Liver (tissue), 9 donors: ENCODE data around the gene NPTX2. TPM values are rescaled to one million over a fixed set of nuclear protein-coding genes. Genes with fewer than 3 reads are reported as not detected.

ENCODE experiments used
- DNase-seq: peaks from one replicate; pipeline ENCODE4 v3.0.0-alpha.2; 2017; ENCODE audit warnings: low spot score
- H3K27ac ChIP-seq, 2 donors: one replicate each; pipeline ENCODE4 v1.7.0; 2013; ENCODE audit warnings: inconsistent platforms in 2 of 2, low read length in 2 of 2, control low read depth in 1 of 2, low read depth in 1 of 2, mild to moderate bottlenecking in 1 of 2
- H3K27me3 ChIP-seq, 4 donors: one replicate each; pipeline versions ENCODE4 v1.6.1 to v1.7.0; 2013; ENCODE audit warnings: low read length in 3 of 4, inconsistent platforms in 1 of 4, mild to moderate bottlenecking in 1 of 4, moderate library complexity in 1 of 4; ENCODE audit not compliant: control insufficient read depth in 4 of 4, insufficient read depth in 4 of 4
- H3K36me3 ChIP-seq, 4 donors: one replicate each; pipeline versions ENCODE4 v1.6.1 to v1.7.0; 2013; ENCODE audit warnings: low read length in 3 of 4, mild to moderate bottlenecking in 3 of 4, low read depth in 1 of 4, moderate library complexity in 1 of 4; ENCODE audit not compliant: control insufficient read depth in 4 of 4, insufficient read depth in 3 of 4
- H3K4me1 ChIP-seq, 4 donors: one replicate each; pipeline versions ENCODE4 v1.6.1 to v1.7.0; 2013; ENCODE audit warnings: low read length in 3 of 4, mild to moderate bottlenecking in 3 of 4, moderate library complexity in 1 of 4; ENCODE audit not compliant: control insufficient read depth in 4 of 4, insufficient read depth in 4 of 4
- H3K4me3 ChIP-seq, 3 donors: one replicate each; pipeline versions ENCODE4 v1.6.1 to v1.7.0; 2013; ENCODE audit warnings: low read length in 3 of 3, control low read depth in 1 of 3, low read depth in 1 of 3, mild to moderate bottlenecking in 1 of 3
- H3K9ac ChIP-seq, 2 donors: one replicate each; pipeline ENCODE4 v1.7.0; 2013; ENCODE audit warnings: low read length in 2 of 2, mild to moderate bottlenecking in 2 of 2, moderate library complexity in 2 of 2, control low read depth in 1 of 2, low read depth in 1 of 2
- H3K9me3 ChIP-seq, 4 donors: one replicate each; pipeline versions ENCODE4 v1.6.1 to v1.7.0; 2013; ENCODE audit warnings: low read length in 3 of 4; ENCODE audit not compliant: control insufficient read depth in 4 of 4
- ATF3 ChIP-seq: IDR thresholded peaks from 2 replicates; pipeline ENCODE4 v1.6.1; 2016; ENCODE audit warnings: antibody characterized with exemption
- EGR1 ChIP-seq, 2 donors: IDR thresholded peaks; 2 replicates each; pipeline ENCODE4 v1.6.1; 2016 to 2018; ENCODE audit warnings: antibody characterized with exemption in 2 of 2, low read depth in 2 of 2
- FOXA1 ChIP-seq: IDR thresholded peaks from 2 replicates; pipeline ENCODE4 v1.6.1; 2016; ENCODE audit warnings: antibody characterized with exemption
- FOXA2 ChIP-seq: IDR thresholded peaks from 2 replicates; pipeline ENCODE4 v1.6.1; 2016; ENCODE audit warnings: antibody characterized with exemption
- GABPA ChIP-seq, 2 donors: IDR thresholded peaks in 1 of 2; conservative IDR thresholded peaks in 1 of 2; 2 replicates each; pipeline ENCODE4 v1.6.1; 2016; ENCODE audit warnings: antibody characterized with exemption in 2 of 2, mild to moderate bottlenecking in 1 of 2, moderate library complexity in 1 of 2
- HNF4A ChIP-seq, 2 donors: conservative IDR thresholded peaks; 2 replicates each; pipeline ENCODE4 v1.6.1; 2016; ENCODE audit warnings: antibody characterized with exemption in 2 of 2, mild to moderate bottlenecking in 2 of 2
- JUND ChIP-seq, 2 donors: IDR thresholded peaks; 2 replicates each; pipeline ENCODE4 v1.6.1; 2016; ENCODE audit warnings: antibody characterized with exemption in 2 of 2
- MAX ChIP-seq: IDR thresholded peaks from 2 replicates; pipeline ENCODE4 v1.6.1; 2016; ENCODE audit warnings: antibody characterized with exemption
- NR2F2 ChIP-seq: IDR thresholded peaks from 2 replicates; pipeline ENCODE4 v1.6.1; 2016; ENCODE audit warnings: antibody characterized with exemption
- RAD21 ChIP-seq, 2 donors: IDR thresholded peaks; 2 replicates each; pipeline ENCODE4 v1.6.1; 2016; ENCODE audit warnings: antibody characterized with exemption in 2 of 2, mild to moderate bottlenecking in 2 of 2
- REST ChIP-seq: IDR thresholded peaks from 2 replicates; pipeline ENCODE4 v1.6.1; 2016; ENCODE audit warnings: antibody characterized with exemption, mild to moderate bottlenecking
- RXRA ChIP-seq, 2 donors: IDR thresholded peaks; 2 replicates each; pipeline ENCODE4 v1.6.1; 2017 to 2018; ENCODE audit warnings: antibody characterized with exemption in 2 of 2, mild to moderate bottlenecking in 1 of 2
- SP1 ChIP-seq: IDR thresholded peaks from 2 replicates; pipeline ENCODE4 v1.6.1; 2018; ENCODE audit warnings: antibody characterized with exemption, mild to moderate bottlenecking
- TAF1 ChIP-seq: conservative IDR thresholded peaks from 2 replicates; pipeline ENCODE4 v1.6.1; 2016; ENCODE audit warnings: antibody characterized with exemption, mild to moderate bottlenecking
- YY1 ChIP-seq: IDR thresholded peaks from 2 replicates; pipeline ENCODE4 v1.6.1; 2016; ENCODE audit warnings: antibody characterized with exemption, mild to moderate bottlenecking
- ZBTB33 ChIP-seq: IDR thresholded peaks from 2 replicates; pipeline ENCODE4 v1.6.1; 2016; ENCODE audit warnings: antibody characterized with exemption
- WGBS: extraction: QIAGEN DNeasy Blood & Tissue Kit; methylation state at CpG from one replicate; pipeline ENCODE4 v1.1.7; 2013; 5-methylcytosine and 5-hydroxymethylcytosine counted together
- polyA plus RNA-seq, 2 donors: library from polyadenylated mRNA; stranded (reverse) in 1 of 2; unstranded in 1 of 2; fragments of 200-250 nt in 1 of 2; fragments of >200 nt in 1 of 2; fragmentation: Nextera tagmentation in 1 of 2; extraction: Ambion mirVana in 1 of 2; gene quantifications; one replicate each; pipeline versions ENCODE4 v1.2.1 to v1.2.3, GENCODE V29; 2013 to 2015
- total RNA-seq, 2 donors: library from RNA; depleted of rRNA; stranded (reverse); fragments of >200 nt; gene quantifications; one replicate each; pipeline ENCODE4 v1.2.3, GENCODE V29; 2014
- donor health status: healthy.
- donor health status: healthy.
- donor health status: healthy.
- donor health status: healthy.
- donor health status: healthy.

Gene NPTX2
- total and polyA plus RNA-seq, 4 donors: 0.09 to 1.5 (median 0.58) TPM

GRCh38 chr7:98659756-98660155, 42.7 kb downstream of the NPTX2 start (continued):
- no peak for TF ChIP-seq ZBTB33
- TF ChIP-seq NR2F2: no peak
- no peak for TF ChIP-seq GABPA (IDR thresholded peaks at IDR 0.05 in 1 of 2, conservative IDR thresholded peaks at IDR 0.05 in 1 of 2)
- no peak for TF ChIP-seq MAX
- no peak for TF ChIP-seq SP1

GRCh38 chr7:98661607-98662006, 44.5 kb downstream of the NPTX2 start:
- Histone ChIP-seq H3K27me3 (no peaks in the 10 kb centered on the region), H3K4me3 (no peak overlapping the region), H3K9ac (no peak overlapping the region), H3K9me3 (peaks cover 0 to 14% (median 5%) of the 10 kb centered on the region in 4 donors), H3K36me3 (no peaks in the 10 kb centered on the region), H3K27ac (no peak overlapping the region), H3K4me1 (no peaks in the 10 kb centered on the region)
- 67% methylated on average over 3 of the region's 3 CpGs for WGBS
- DNase-seq: no peak
- TF ChIP-seq TAF1: no peak
- TF ChIP-seq FOXA1: no peak
- no peak for TF ChIP-seq EGR1 (IDR thresholded peaks at IDR 0.05; ENCODE audit: low read depth in 2 of 2)
- no peak for TF ChIP-seq YY1
- no peak for TF ChIP-seq RAD21 (IDR thresholded peaks at IDR 0.05)
- no peak for TF ChIP-seq ZBTB33
- no peak for TF ChIP-seq RXRA (IDR thresholded peaks at IDR 0.05)
- TF ChIP-seq ATF3: no peak
- TF ChIP-seq HNF4A (conservative IDR thresholded peaks at IDR 0.05): no peak
- TF ChIP-seq MAX: no peak

GRCh38 chr7:98662289-98662688, 45.2 kb downstream of the NPTX2 start:
- Histone ChIP-seq H3K4me3 (no peak overlapping the region), H3K9me3 (peaks cover 0 to 14% (median 5%) of the 10 kb centered on the region in 4 donors), H3K36me3 (no peaks in the 10 kb centered on the region), H3K27ac (no peak overlapping the region), H3K9ac (no peak overlapping the region), H3K4me1 (no peaks in the 10 kb centered on the region), H3K27me3 (no peaks in the 10 kb centered on the region)
- 65% methylated on average over 4 of the region's 4 CpGs for WGBS
- DNase-seq: no peak
- TF ChIP-seq NR2F2 (no peak), REST (no peak), MAX (no peak), ATF3 (no peak), GABPA (IDR thresholded peaks at IDR 0.05 in 1 of 2, conservative IDR thresholded peaks at IDR 0.05 in 1 of 2) (no peak), HNF4A (conservative IDR thresholded peaks at IDR 0.05) (no peak), RXRA (IDR thresholded peaks at IDR 0.05) (no peak), ZBTB33 (no peak), FOXA2 (no peak), TAF1 (no peak), JUND (IDR thresholded peaks at IDR 0.05) (no peak)
